ENCODE data around the gene NAAA. TPM values are rescaled to one million over a fixed set of nuclear protein-coding genes. Genes with fewer than 3 reads are reported as not detected.
A peak's percentile ranks its signal among the peaks of the same experiment; 100 is the strongest.

The NAAA gene
- total and polyA plus RNA-seq, 2 of the 13 experiments (the other 11 are each of a cell fraction or from before 2014, with no cell fraction given) = 22.4 to 24.6 TPM

- peak; percentile 53; the same call in 1 of the 2 replicates for TF ChIP-seq ZNF710 (CRISPR knock-in tag; IDR thresholded peaks at IDR 0.05; ENCODE audit: borderline replicate concordance)
- no peak; the same call in 1 of the 2 replicates for TF ChIP-seq POGZ (CRISPR knock-in tag; IDR thresholded peaks at IDR 0.05)
- TF ChIP-seq TRIM22 (IDR thresholded peaks at IDR 0.05) = no peak
- TF ChIP-seq ZNF780A (CRISPR knock-in tag; IDR thresholded peaks at IDR 0.05) = no peak
- TF ChIP-seq ZNF205 (CRISPR knock-in tag; IDR thresholded peaks at IDR 0.05) = no peak
- TF ChIP-seq MLXIP (CRISPR knock-in tag; IDR thresholded peaks at IDR 0.05; ENCODE audit: borderline replicate concordance) = no peak
- no peak for TF ChIP-seq MBD4 (IDR thresholded peaks at IDR 0.05; ENCODE audit: borderline replicate concordance, low read length)
- TF ChIP-seq KMT2A (CRISPR knock-in tag; IDR thresholded peaks at IDR 0.05) = no peak; the same call in 1 of the 2 replicates
- TF ChIP-seq FOXK2 (IDR thresholded peaks at IDR 0.05) = no peak
- TF ChIP-seq ZBTB46 (CRISPR knock-in tag; IDR thresholded peaks at IDR 0.05; ENCODE audit: borderline replicate concordance) = peak; percentile 72; the same call in 1 of the 2 replicates
- TF ChIP-seq CENPX (CRISPR knock-in tag; IDR thresholded peaks at IDR 0.05) = no peak
- TF ChIP-seq ZNF800 (CRISPR knock-in tag; IDR thresholded peaks at IDR 0.05) = peak; percentile 97
- 0 out of 2 replicates have a peak, but pooled peaks have one; percentile 15 for TF ChIP-seq TMF1 (CRISPR knock-in tag; IDR thresholded peaks at IDR 0.05; ENCODE audit: low read depth)
- TF ChIP-seq SMAD3 (CRISPR knock-in tag; IDR thresholded peaks at IDR 0.05) = no peak
- TF ChIP-seq DPF2 (CRISPR knock-in tag; IDR thresholded peaks at IDR 0.05; ENCODE audit: borderline replicate concordance, low read depth) = peak; percentile 31; the same call in 1 of the 2 replicates
- TF ChIP-seq KLF11 (CRISPR knock-in tag; IDR thresholded peaks at IDR 0.05) = no peak
- TF ChIP-seq MAF1 (CRISPR knock-in tag; IDR thresholded peaks at IDR 0.05; ENCODE audit: borderline replicate concordance) = no peak
- peak; percentile 81; the same call in 1 of the 2 replicates for TF ChIP-seq ZNF230 (CRISPR knock-in tag; IDR thresholded peaks at IDR 0.05)
- no peak for TF ChIP-seq NFYB (CRISPR knock-in tag; IDR thresholded peaks at IDR 0.05)
- TF ChIP-seq KLF6 (CRISPR knock-in tag; IDR thresholded peaks at IDR 0.05) = peak; percentile 47; the same call in 1 of the 2 replicates
Measured at GRCh38 chr4:75940692-75941253, at the start of gene NAAA (continued).

All from HepG2 (cell line).